Fibroblast of skin of left quadriceps (primary cell): Measurements from ENCODE around the gene TRPC4AP.
"Not testable (repeated sequence)": the region's sequence is repeated elsewhere in the genome, so short reads cannot be mapped to it uniquely, and the experiment has no call there.

Experiments used
- DNase-seq, 2 experiments: peaks; one replicate each; pipeline ENCODE4 v3.0.0-alpha.2; 2013; ENCODE audit warnings: low read depth in 2 of 2

Gene TRPC4AP

GRCh38 chr20:35059110-35059509, 33.5 kb downstream of the TRPC4AP start:
- no peak for DNase-seq

- no peak for DNase-seq
Observed at GRCh38 chr20:35055445-35056276, 36.9 kb downstream of the TRPC4AP start.

DNA sequence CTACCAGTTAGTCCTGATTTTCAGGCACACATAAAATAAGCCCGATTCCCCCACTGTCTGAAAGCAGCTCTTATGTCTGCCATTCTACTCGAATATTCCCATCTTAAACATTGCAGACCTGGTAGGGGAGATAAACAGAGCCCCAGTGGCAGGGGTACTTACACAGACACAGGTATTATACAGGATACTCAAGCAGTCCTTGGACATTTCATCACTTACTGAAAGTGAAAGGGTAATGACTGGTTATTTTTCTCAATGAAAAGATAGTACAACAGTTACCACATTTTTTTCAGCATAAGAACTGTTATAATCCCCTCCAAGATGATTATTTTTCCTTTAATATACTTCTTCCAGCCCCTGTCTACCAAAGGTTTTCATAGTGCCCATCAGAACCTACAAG, 37.8 kb downstream of the TRPC4AP start:
- DNase-seq: no peak

DNA sequence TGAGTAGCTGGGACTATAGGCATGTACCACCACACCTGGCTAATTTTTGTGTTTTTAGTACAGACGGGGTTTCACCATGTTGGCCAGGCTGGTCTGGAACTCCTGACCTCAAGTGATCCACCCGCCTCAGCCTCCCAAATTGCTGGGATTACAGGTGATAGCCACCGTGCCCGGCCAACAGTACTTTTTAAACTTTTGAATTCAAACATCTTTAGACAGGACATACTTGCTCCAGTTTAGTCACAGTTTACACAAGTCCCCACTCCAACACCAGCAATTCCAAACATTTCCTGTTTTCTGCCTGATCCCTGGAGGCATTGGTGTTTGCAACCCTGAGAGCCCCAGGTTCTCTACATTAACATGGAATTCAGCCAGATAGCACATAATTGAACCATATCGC, 40.0 kb downstream of the TRPC4AP start:
- DNase-seq: not testable (repeated sequence)

GRCh38 chr20:35049776-35050352, 42.7 kb downstream of the TRPC4AP start:
- DNase-seq: no peak

GRCh38 chr20:35048739-35049138, 43.9 kb downstream of the TRPC4AP start:
- no peak for DNase-seq

GRCh38 chr20:35042268-35042667, 50.3 kb downstream of the TRPC4AP start:
- no peak for DNase-seq

GRCh38 chr20:35040646-35041045, 52.0 kb downstream of the TRPC4AP start:
- no peak for DNase-seq

DNA sequence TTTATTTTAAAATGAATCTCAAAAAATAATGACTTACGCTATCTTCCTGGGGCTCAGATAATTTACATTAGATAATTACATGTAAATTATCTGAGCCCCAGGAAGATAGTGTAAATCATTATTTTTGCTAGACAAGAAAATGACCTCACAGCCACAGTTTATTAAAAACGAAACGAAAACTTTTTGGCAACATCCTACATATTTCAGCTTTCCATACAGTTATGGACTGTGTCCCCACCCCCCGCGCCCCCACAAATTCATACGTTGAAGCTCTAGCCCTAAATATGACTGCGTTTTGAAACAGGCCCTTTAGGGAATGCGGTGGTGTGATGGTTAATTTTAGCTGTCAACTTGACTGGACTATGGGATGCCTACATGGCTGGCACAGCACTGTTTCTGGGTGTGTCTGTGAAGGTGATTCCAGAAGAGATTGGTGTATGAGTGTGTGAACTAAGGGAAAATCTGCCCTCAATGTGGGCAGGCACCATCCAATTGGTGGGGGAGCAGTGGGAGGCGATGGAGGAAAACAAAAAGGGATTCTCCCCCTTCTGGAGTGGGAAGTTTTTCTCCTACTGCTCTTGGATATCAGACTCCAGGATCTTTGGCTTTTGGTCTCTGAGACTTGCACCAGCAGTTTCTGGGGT, 52.6 kb downstream of the TRPC4AP start:
- no peak for DNase-seq

DNA sequence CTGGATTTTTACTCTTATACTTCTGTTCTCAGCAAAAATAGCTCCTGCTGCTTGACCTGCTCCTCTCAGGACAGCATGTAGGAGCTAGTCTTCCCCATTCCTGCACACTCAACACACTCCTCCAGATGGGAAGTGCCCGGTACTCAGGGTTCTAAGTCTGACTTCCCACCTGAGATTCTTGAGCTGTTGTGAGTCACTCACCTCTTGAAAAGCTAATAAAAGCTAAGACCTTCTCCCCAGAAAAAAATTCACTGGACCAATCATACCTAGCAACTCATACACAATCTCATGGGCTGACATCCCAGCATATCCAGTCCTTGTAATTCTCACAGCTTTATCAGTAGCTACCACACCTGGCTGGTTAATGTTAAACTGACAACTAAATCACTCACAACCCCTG, 53.5 kb downstream of the TRPC4AP start:
- DNase-seq: no peak

DNA sequence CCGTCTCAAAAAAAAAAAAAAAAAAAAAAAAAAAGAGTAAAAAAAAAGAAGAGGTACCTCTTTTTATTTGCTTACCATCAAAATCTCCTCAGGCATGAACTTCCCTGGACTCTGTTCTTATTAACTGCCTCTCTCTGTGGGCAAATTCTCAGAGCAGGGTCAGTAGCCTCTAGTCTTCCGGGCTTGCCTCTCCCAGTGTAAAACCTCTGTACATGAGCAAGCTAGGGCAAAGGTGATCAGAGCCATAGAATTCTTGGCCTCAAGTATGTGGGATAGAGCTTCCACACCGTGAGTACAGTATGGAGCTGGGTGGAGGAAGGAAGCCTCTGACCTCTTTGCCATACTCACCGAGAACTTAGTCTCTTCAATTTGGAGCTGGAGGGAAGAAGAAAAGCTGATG, 58.5 kb downstream of the TRPC4AP start:
- no peak for DNase-seq

GRCh38 chr20:35030136-35030535, 62.5 kb downstream of the TRPC4AP start:
- DNase-seq: peak; percentile 4 to 9

DNA sequence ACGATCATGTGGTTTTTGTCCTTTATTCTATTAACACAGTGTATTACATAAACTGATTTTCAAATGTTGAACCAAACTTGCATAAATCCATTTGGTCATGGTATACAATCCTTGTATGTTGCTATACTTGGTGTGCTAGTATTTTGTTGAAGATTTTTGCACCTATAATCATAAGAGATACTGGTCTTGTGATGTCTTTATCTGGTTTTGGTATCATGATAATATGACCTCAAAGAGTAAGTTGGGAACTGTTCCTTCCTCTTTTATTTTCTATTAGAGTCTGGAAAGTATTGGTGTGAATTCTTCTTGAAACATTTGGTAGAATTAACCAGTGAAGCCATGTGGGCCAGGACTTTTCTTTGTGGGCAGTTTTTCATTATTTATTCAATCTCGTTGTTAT, 65.3 kb downstream of the TRPC4AP start:
- DNase-seq: no peak

GRCh38 chr20:35025116-35025515, 67.5 kb downstream of the TRPC4AP start:
- no peak for DNase-seq

DNA sequence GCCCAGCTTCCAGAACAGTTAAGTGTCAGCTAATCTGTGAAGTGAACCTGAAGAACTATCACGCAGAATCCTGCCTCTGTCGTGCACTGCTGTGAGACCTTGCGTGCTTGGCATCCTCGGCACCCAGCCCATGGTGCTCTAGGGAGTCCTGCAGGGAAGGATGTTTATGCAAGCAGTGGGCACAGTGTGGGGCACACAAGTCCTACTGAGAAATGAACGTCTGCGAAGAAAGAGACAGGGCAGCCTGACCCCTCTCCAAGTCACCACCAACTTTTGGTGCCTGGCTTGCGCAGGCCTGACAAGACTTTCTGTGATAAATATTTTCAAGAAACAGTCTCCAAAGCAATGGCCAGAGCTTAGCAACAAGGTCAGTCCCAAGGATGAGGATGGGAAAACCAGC, 69.0 kb downstream of the TRPC4AP start:
- no peak for DNase-seq

DNA sequence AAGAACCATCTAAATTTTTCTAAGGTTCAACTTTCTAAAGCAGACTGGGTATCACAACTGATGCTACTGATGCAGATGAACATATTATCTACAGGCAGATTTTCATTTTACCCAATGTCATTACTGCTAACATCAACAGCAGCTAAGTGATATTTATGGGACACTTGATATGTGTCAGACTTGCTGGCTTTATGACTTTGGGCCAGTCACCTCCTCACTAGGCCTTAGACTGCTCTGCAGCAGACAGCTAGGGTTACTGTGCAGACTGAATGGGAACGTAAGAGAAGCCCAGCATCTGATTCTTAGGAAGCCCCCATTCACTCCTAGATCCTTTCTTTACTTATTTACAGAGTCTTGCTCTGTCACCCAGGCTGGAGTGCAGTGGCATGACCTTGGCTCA, 70.8 kb downstream of the TRPC4AP start:
- no peak for DNase-seq

GRCh38 chr20:35021063-35021462, 71.5 kb downstream of the TRPC4AP start:
- DNase-seq: no peak

GRCh38 chr20:35020108-35020928, 72.3 kb downstream of the TRPC4AP start:
- no peak for DNase-seq

- DNase-seq: no peak
Observed at GRCh38 chr20:35018590-35019371, 73.8 kb downstream of the TRPC4AP start.

GRCh38 chr20:35017099-35017835, 75.3 kb downstream of the TRPC4AP start:
- DNase-seq: no peak

GRCh38 chr20:35015863-35016193, 76.8 kb downstream of the TRPC4AP start:
- no peak for DNase-seq
